ENCODE measurements around the gene OPTC.

Gene OPTC

GRCh38 chr1:203546274-203546673, 52.3 kb downstream of the OPTC start:
- POLR2A ChIA-PET, result no interaction called here
- CTCF ChIA-PET, result interaction anchor here (0.9 kb wide), 1 partner anchor 12 kb away, joined by 3 read pairs; no protein-coding TSS in a partner anchor
- TF ChIP-seq, protein P1, sequence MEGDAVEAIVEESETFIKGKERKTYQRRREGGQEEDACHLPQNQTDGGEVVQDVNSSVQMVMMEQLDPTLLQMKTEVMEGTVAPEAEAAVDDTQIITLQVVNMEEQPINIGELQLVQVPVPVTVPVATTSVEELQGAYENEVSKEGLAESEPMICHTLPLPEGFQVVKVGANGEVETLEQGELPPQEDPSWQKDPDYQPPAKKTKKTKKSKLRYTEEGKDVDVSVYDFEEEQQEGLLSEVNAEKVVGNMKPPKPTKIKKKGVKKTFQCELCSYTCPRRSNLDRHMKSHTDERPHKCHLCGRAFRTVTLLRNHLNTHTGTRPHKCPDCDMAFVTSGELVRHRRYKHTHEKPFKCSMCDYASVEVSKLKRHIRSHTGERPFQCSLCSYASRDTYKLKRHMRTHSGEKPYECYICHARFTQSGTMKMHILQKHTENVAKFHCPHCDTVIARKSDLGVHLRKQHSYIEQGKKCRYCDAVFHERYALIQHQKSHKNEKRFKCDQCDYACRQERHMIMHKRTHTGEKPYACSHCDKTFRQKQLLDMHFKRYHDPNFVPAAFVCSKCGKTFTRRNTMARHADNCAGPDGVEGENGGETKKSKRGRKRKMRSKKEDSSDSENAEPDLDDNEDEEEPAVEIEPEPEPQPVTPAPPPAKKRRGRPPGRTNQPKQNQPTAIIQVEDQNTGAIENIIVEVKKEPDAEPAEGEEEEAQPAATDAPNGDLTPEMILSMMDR (IDR thresholded peaks at IDR 0.05; ENCODE audit: control extremely low read depth, extremely low read depth, low read depth, missing control alignments), result no peak

GRCh38 chr1:203547147-203547546, 53.2 kb downstream of the OPTC start:
- TF ChIP-seq, protein P1 (IDR thresholded peaks at IDR 0.05; ENCODE audit: control extremely low read depth, extremely low read depth, low read depth, missing control alignments), result no peak
- ChIA-PET CTCF (interaction anchor here (0.9 to 1.6 kb wide), 3 partner anchors 11 to 154 kb away, joined by 3 to 5 read pairs (median 3); no protein-coding TSS in a partner anchor), POLR2A (no interaction called here)
- no peak for DNase-seq (ENCODE audit: extremely low spot score)

More at GRCh38 chr1:203546274-203546673, 52.3 kb downstream of the OPTC start:
- DNase-seq (ENCODE audit: extremely low spot score), result no peak

- CTCF ChIA-PET, result interaction anchor here (1.1 to 1.6 kb wide), 3 partner anchors 42 to 153 kb away, joined by 3 to 5 read pairs (median 4); no protein-coding TSS in a partner anchor
- no peak for DNase-seq (ENCODE audit: extremely low spot score)
- TF ChIP-seq, protein P1 (IDR thresholded peaks at IDR 0.05; ENCODE audit: control extremely low read depth, extremely low read depth, low read depth, missing control alignments), result no peak
- POLR2A ChIA-PET, result no interaction called here
Measured at GRCh38 chr1:203547771-203548421, 53.9 kb downstream of the OPTC start.

DNA sequence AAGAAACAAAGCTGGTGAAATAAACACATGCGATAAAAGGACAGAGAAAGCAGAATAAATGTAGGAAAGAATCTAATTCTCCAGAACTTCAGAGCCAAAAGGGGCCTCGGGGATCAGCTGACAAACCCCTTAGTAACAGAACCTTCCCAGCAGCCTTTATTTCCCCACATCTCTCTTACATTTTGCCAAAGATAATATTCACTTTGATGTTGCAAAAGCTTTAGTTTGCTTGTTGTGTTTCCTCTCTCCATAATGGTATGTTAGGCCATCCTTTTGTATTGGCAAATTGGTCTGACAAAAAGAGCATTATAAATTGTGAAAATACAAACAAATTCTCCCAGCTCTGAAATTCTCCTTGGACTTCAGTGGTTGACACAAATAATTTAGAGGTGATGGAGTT, 54.9 kb downstream of the OPTC start:
- ChIA-PET CTCF (interaction anchor here (1.1 to 1.2 kb wide), 2 partner anchors 11 to 43 kb away, joined by 3 to 4 read pairs; no protein-coding TSS in a partner anchor), POLR2A (no interaction called here)
- DNase-seq (ENCODE audit: extremely low spot score), result no peak
- TF ChIP-seq, protein P1 (IDR thresholded peaks at IDR 0.05; ENCODE audit: control extremely low read depth, extremely low read depth, low read depth, missing control alignments), result no peak

GRCh38 chr1:203549309-203549708, 55.4 kb downstream of the OPTC start:
- no peak for DNase-seq (ENCODE audit: extremely low spot score)
- ChIA-PET POLR2A (no interaction called here), CTCF (interaction anchor here (1.1 to 1.2 kb wide), 2 partner anchors 11 to 44 kb away, joined by 3 to 4 read pairs; no protein-coding TSS in a partner anchor)
- TF ChIP-seq, protein P1 (IDR thresholded peaks at IDR 0.05; ENCODE audit: control extremely low read depth, extremely low read depth, low read depth, missing control alignments), result no peak

DNA sequence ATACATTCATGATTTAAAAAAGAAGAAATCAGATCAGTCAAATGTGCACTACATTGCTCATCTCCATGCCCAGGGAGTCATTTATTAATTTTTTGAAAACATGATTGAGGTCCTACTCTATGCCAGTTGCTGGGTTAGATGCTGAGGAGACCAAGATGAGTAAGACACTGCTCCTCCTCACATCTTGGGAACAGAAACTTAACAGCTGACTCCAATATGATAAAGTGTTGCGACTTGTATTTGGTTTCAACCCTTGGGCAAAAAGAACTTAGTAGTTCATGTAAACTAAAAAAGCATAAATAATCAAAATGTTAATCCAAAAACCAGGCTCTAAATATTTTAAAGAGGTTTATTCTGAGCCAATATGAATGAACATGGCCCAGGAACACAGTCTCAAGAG, 56.9 kb downstream of the OPTC start:
- CTCF ChIA-PET, result no interaction called here
- no peak for DNase-seq (ENCODE audit: extremely low spot score)
- TF ChIP-seq, protein P1 (IDR thresholded peaks at IDR 0.05; ENCODE audit: control extremely low read depth, extremely low read depth, low read depth, missing control alignments), result no peak
- POLR2A ChIA-PET, result no interaction called here

Data from GM10248 (cell line).